Adipocyte (in vitro differentiated cells): ENCODE data around the gene SLC8A1.
A peak's percentile ranks its signal among the peaks of the same experiment; 100 is the strongest.

ENCODE experiments used
- DNase-seq: peaks from one replicate; pipeline ENCODE4 v3.0.0-alpha.2; 2015; ENCODE audit warnings: low read depth
- H3K27me3 ChIP-seq: replicated peaks from 2 replicates; pipeline ENCODE4 v1.7.0; 2013; ENCODE audit warnings: mild to moderate bottlenecking, low read length, moderate library complexity; ENCODE audit not compliant: control insufficient read depth, insufficient read depth
- H3K36me3 ChIP-seq: 2 replicates; pipeline ENCODE4 v1.7.0; 2013; ENCODE audit warnings: low read length, mild to moderate bottlenecking, moderate library complexity; ENCODE audit not compliant: control insufficient read depth, insufficient read depth, severe bottlenecking
- H3K4me1 ChIP-seq: 2 replicates; pipeline ENCODE4 v1.7.0; 2013; ENCODE audit warnings: mild to moderate bottlenecking, low read length, moderate library complexity; ENCODE audit not compliant: control insufficient read depth, insufficient read depth
- H3K4me3 ChIP-seq: 2 replicates; pipeline ENCODE4 v1.7.0; 2013; ENCODE audit warnings: mild to moderate bottlenecking, low read length, moderate library complexity
- H3K9ac ChIP-seq: 2 replicates; pipeline ENCODE4 v1.7.0; 2013; ENCODE audit warnings: mild to moderate bottlenecking, low read length, moderate library complexity
- H3K9me3 ChIP-seq: 2 replicates; pipeline ENCODE4 v1.7.0; 2013; ENCODE audit warnings: mild to moderate bottlenecking, low read length, moderate library complexity; ENCODE audit not compliant: control insufficient read depth

Gene SLC8A1

GRCh38 chr2:40380041-40380440 is 71.8 kb downstream of the SLC8A1 start:
- Histone ChIP-seq H3K4me3 (no peak overlapping the region), H3K9me3 (peaks cover 10% of the 10 kb centered on the region), H3K9ac (no peak overlapping the region), H3K36me3 (no peaks in the 10 kb centered on the region), H3K4me1 (peaks cover 12% of the 10 kb centered on the region), H3K27me3 (no peaks in the 10 kb centered on the region)
- no peak for DNase-seq

GRCh38 chr2:40374543-40375240 is 77.2 kb downstream of the SLC8A1 start:
- H3K27me3 ChIP-seq: no peaks in the 10 kb centered on the region
- no peaks in the 10 kb centered on the region for H3K36me3 ChIP-seq
- no peak overlapping the region for H3K9ac ChIP-seq
- no peaks in the 10 kb centered on the region for H3K9me3 ChIP-seq
- H3K4me1 ChIP-seq: peaks cover 31% of the 10 kb centered on the region
- DNase-seq: no peak
- H3K4me3 ChIP-seq: no peak overlapping the region

- no peaks in the 10 kb centered on the region for H3K27me3 ChIP-seq
- H3K9me3 ChIP-seq: no peaks in the 10 kb centered on the region
- no peak for DNase-seq
- no peaks in the 10 kb centered on the region for H3K36me3 ChIP-seq
- H3K4me1 ChIP-seq: peaks cover 34% of the 10 kb centered on the region
- peak overlapping the region; percentile 55 for H3K9ac ChIP-seq
- H3K4me3 ChIP-seq: no peak overlapping the region
Observed at GRCh38 chr2:40373111-40373510, 78.8 kb downstream of the SLC8A1 start.

GRCh38 chr2:40372283-40372985 is 79.5 kb downstream of the SLC8A1 start:
- DNase-seq: peak; percentile 59
- H3K4me3 ChIP-seq: peak overlapping the region; percentile 47
- H3K9ac ChIP-seq: peak overlapping the region; percentile 55
- H3K4me1 ChIP-seq: peaks cover 34% of the 10 kb centered on the region
- H3K27me3 ChIP-seq: no peaks in the 10 kb centered on the region
- no peaks in the 10 kb centered on the region for H3K9me3 ChIP-seq
- no peaks in the 10 kb centered on the region for H3K36me3 ChIP-seq

GRCh38 chr2:40371525-40372282 is 80.2 kb downstream of the SLC8A1 start:
- H3K4me3 ChIP-seq: peak overlapping the region; percentile 47
- H3K9ac ChIP-seq: peak overlapping the region; percentile 55
- no peaks in the 10 kb centered on the region for H3K27me3 ChIP-seq
- DNase-seq: peak; percentile 88
- H3K9me3 ChIP-seq: no peaks in the 10 kb centered on the region
- H3K36me3 ChIP-seq: no peaks in the 10 kb centered on the region
- H3K4me1 ChIP-seq: peaks cover 34% of the 10 kb centered on the region

- Histone ChIP-seq H3K36me3 (no peaks in the 10 kb centered on the region), H3K4me3 (no peak overlapping the region), H3K4me1 (peaks cover 34% of the 10 kb centered on the region), H3K9ac (no peak overlapping the region), H3K9me3 (no peaks in the 10 kb centered on the region), H3K27me3 (no peaks in the 10 kb centered on the region)
- peak; percentile 72 for DNase-seq
Observed at GRCh38 chr2:40370007-40370395, 81.9 kb downstream of the SLC8A1 start.

- no peak for DNase-seq
- H3K4me3 ChIP-seq: no peak overlapping the region
- no peaks in the 10 kb centered on the region for H3K36me3 ChIP-seq
- peaks cover 36% of the 10 kb centered on the region for H3K4me1 ChIP-seq
- H3K27me3 ChIP-seq: no peaks in the 10 kb centered on the region
- H3K9me3 ChIP-seq: no peaks in the 10 kb centered on the region
- H3K9ac ChIP-seq: no peak overlapping the region
Observed at GRCh38 chr2:40369267-40370006, 82.5 kb downstream of the SLC8A1 start.

GRCh38 chr2:40367652-40368051 is 84.2 kb downstream of the SLC8A1 start:
- H3K4me3 ChIP-seq: no peak overlapping the region
- no peaks in the 10 kb centered on the region for H3K36me3 ChIP-seq
- no peak for DNase-seq
- no peaks in the 10 kb centered on the region for H3K27me3 ChIP-seq
- H3K9ac ChIP-seq: no peak overlapping the region
- no peaks in the 10 kb centered on the region for H3K9me3 ChIP-seq
- H3K4me1 ChIP-seq: peaks cover 42% of the 10 kb centered on the region

- DNase-seq: no peak
- H3K9ac ChIP-seq: no peak overlapping the region
- H3K9me3 ChIP-seq: no peaks in the 10 kb centered on the region
- no peak overlapping the region for H3K4me3 ChIP-seq
- H3K27me3 ChIP-seq: no peaks in the 10 kb centered on the region
- no peaks in the 10 kb centered on the region for H3K36me3 ChIP-seq
- H3K4me1 ChIP-seq: peaks cover 36% of the 10 kb centered on the region
Observed at GRCh38 chr2:40367032-40367431, 84.9 kb downstream of the SLC8A1 start.

GRCh38 chr2:40364151-40364874 is 87.6 kb downstream of the SLC8A1 start:
- peak overlapping the region; percentile 85 for H3K9ac ChIP-seq
- peaks cover 21% of the 10 kb centered on the region for H3K4me1 ChIP-seq
- peak; percentile 72 for DNase-seq
- no peaks in the 10 kb centered on the region for H3K27me3 ChIP-seq
- no peaks in the 10 kb centered on the region for H3K9me3 ChIP-seq
- no peaks in the 10 kb centered on the region for H3K36me3 ChIP-seq
- peak overlapping the region; percentile 76 for H3K4me3 ChIP-seq
